HG03575 (cell line): ENCODE results near the gene CALML6.

Experiments
- ATAC-seq: cut with Tn5 transposase; IDR thresholded peaks from one replicate; pipeline ENCODE4 v1.9.1; 2021; ENCODE audit not compliant: unreplicated experiment, insufficient number of reproducible peaks, low FRiP score; ENCODE audit errors: extremely low read depth

Gene CALML6

DNA sequence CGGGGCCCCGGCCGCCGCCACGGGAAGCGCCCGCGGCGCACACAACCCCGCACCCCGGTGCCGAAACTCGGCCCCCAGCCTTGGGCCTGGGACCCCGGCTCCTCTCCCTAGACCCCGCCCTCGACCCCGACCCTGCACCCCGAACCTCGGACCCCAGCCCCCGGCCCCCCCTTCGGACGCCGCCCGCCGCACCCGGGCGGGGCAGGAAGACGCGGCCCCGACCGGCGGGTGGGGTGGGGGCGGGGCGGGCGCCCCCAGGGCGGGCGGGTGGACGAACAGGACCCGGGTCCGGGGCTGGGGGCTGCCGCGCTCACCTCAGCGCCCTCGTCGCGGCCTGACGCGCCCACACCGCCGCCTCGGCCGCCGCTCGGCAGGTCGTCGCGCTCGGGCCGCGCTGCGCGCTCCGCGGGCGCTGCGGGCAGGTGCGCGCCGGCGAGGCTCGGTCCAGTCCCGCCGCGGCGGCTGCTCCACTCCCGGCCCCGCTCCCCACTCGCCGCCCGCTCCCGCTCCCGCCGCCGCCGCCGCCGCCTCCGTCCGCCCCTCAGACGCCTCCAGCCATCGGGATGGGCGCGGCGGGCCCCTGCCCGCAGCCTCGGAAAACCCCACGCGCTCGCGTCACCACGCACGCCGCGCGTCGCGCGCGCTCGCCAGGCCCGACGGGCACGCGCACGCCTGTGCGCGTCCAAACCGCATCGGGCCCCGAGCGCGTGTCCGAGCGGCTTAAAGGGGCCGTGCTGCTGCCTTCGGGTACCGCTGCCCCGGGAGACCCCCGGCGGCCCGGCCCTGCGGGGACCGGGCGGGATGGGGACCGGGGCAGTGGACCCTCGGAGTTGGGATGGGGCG lies 24.3 kb upstream of the CALML6 start, which contains the start of gene GNB1:
Gene GNB1, minus strand, starts transcription at position 582 of the 843 bp plus-strand sequence. CDS start 65,634 bp downstream, outside the sequence.
- ATAC-seq: no peak

DNA sequence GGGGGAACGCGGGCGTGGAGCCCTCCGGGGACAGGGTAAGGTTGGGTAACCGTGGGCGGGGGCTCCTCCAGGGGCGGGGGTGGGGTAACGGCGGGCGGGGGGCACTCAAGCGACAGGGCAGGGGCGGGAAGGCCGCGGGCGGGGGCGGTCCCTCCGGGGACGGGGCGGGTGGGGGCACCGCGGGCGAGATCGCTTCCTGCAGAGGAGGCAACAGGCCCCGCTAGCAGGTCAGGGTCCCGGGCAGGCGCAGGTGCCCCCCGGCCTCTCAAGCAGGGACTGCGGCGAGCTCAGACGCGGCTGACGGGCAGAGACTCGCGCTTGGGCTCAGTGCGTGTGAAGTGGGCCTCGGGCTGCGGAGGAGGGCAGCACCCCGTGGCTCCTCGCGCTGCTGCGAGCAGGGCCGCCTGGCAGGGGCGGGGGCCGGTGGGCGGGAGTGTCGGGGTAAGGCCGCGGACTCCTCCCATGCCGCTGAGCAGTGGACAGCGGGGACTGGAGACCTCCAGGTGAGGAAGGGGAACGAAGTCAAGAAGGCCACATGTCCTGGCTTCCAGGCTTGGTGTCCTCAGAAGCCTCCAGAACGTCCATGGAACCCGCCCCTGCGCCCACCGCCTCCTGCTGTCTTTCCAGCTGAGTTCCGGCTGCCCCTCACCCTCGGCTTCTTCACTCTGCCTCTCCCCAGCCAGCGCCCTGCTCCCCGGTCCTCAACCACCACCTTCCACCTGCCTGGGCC lies 23.5 kb upstream of the CALML6 start:
- no peak for ATAC-seq

DNA sequence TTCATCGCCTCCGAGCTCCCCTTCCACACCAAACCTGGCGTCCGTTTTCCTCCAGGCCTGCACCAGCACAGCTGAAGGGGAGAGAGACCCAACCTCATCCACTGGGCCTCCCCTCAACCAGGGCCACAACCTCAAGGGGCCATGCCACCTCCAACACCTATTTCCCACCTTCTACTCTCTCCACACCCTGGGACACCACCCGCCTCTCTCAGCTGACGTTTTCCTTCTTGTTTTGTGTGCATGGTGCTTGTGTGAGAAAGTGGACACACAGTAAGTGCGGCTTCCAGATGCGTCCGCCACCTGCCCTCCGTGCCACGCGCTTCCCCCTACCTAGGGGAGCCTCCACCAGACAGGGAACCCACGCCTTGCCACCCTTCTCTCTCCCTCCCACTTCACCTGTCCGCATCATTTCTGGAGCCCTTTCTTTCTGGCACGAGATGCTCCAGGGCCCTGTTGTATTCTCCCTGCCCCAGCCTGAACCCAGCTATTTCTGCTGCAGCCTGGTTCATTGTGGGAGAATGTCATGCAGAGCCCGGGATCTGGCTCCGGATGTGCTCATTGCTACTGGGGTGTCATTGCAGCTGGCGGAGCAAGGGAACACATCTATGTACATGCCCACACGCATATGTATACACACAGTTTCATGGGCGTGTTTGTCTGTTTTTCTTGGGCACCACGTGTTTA lies 22.8 kb upstream of the CALML6 start:
- ATAC-seq: no peak

DNA sequence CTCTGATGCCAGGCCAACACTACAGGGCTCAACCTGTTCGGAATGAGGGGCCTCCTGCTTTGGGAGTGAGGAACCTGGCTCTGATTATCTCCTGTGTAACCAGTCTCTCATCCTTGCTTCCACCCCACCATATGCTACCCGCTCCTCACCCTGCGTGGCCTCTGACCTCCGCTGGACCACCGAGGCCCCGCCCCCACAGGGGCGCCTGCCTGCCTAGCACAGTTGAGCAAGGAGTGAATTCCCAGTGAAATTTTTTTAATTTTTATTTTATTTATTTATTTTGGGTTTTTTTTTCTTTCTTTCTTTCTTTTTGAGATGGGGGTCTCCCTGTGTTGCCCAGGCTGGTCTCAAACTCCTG lies 22.3 kb upstream of the CALML6 start:
- ATAC-seq: no peak

DNA sequence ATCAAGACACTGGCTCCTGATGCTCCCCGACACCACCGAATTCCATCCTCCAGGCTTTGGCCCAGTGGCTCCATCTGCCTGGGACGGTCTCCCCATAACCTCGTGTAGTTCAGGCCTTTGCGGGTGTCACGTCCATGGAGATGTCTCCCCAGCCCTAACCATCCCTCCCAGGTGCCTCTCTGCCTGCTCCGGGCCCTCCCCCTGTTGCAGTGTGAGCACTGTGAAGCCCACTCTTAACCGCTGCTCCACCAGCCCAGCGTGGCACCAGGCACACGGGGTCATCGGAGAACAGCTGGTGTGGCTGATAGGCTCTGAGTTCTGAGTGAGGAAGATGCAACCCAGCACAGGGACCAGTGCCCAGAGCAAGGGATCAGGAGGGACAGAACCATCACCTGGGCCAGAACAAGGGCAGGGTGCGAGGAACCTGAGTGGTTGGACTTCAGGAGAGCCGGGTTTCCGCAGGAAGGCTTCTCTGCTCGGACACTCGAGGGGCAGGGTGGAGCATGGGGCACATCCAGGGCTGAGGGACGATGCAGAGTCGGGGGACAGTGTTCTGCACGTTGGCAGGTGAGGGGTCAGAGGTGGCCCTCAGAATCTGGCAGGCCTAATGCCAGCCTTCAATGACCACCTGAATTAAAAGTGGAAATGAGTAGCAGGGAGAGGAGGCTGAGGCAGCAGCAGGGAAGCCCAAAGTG lies 21.6 kb upstream of the CALML6 start:
- no peak for ATAC-seq

DNA sequence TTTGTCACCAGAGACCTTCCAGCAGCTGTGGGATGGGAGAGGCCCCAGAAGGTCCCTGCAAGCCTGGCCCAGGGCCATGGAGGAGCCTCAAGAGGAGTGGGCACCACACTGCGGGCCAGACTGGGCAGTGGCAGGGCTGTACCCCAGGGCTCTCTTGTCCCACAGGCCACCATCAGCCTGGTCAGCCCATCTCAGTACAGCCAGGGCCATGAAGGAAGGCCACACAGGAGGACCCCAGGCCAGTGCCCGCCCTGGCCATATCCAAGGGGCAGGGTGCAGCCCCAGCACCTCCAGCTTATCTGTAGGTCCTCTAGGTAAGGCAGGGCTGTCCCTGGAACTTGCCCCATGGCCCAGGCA lies 21.1 kb upstream of the CALML6 start:
- ATAC-seq: no peak

DNA sequence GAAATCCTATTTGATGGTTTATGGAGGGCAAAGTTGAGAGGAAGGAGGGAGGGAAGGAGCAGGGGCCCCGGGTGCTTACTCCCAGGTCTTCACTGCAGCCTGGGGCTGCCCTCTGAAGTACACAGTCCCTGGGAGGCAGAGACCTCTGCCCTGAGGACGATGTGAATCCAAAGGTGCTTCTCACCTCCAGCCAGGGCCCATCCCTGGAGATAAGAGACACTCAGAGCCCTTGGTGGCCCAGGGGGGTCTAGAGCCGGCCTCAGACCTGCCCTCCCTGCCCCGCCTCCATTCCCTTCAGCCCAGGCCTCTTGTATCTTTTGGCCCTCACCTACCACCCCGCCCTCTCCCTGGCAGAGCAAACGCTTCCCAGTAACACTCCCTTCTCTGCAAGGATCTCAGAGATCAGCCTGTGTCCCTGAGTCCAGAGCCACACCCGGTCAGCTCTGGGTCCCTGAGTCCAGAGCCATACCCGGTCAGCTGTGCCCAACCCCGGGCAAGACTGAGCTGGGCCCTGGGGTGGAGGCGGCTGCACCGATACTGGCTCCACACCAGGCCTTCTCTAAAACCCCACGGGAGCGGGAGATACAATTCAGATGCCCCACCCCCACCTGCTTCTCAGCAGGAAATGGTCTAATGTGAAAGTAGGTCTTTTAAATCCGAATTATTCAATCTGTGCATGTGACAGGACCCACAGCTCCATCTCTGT lies 20.6 kb upstream of the CALML6 start:
- ATAC-seq: no peak

DNA sequence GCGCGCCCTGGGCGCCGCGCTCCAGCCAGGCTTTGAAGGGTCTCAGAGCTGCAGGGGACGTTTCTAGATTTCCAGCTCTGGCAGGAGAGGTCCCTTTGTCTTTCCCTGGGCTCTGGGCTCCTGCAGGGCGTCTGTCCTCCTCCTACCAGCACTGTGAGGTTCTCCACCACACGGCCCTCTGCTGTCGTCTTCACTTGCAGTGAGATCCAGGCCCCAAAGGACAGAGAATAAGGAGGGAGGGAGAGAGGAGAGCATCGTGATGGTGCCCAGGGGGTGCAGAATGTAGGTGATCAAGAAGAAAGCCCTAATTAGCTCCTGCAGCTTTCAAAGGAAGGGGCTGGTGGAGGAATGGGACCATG lies 20.0 kb upstream of the CALML6 start:
- ATAC-seq: no peak

DNA sequence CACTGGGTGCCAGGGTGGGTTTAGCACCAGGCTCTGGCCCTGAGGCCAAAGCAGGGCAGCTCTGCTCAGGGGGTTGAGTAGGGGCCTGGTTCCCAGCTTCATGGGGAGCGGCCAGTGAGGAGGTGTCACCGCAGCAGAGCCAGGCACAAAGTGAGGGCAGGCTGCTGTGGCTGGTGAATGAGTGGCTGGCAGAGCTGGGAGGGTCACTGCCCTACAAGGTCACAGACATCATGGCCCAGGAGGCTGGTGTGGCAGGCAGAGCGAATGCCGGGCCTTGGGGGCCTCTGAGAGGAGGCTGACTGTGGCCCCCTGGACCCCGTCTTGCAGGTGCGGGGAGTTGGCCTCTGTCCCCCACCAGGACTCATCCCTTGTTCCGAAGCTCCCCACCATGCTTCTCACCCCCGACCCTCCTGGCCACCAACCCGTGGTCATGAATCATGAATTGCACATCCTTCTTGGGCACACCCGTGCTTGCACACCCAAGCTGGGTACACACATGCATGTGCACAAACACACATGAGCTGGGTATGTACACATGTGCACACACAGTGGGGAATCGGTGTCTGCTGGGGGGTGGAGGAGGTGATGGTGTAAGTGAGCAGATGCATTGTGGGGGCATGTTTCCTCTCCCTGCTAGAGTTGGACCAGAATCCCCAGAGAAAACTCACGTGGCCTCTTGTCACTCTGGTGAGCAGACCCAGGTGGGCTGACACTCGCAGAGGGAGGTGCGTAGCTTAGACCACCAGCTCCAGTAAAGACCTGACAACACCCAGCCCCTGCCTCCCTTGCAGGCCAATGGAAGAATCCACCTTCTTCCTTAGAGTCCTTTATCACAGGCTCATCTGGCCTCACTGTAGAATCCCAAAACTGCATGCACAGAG lies 19.4 kb upstream of the CALML6 start:
- no peak for ATAC-seq

DNA sequence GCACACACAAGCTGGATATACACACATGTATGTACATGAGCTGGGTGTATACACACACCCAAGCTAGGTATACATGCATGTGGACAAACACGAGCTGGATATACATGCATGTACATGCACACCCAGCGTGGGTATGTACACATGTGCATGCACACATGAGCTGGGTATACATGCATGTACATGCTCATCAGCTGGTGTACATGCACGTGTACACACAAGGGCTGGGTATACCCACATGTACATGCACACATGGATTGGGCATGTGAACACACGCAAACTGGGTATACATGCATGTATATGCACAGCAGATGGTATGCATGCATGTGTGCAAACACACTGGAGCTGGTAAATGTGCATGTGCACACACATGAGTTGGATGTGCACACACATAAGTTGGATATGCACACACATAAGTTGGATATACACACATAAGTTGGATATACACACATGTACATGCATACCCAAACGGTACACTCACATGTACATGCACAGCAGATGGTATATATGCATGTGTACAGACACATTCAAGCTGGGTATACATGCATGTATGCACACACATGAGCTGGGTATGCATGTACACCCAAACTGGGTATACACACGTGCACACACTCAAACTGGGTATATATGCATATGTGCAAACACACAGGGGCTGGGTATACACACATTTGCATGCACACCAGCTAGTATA lies 16.7 kb upstream of the CALML6 start:
- no peak for ATAC-seq

DNA sequence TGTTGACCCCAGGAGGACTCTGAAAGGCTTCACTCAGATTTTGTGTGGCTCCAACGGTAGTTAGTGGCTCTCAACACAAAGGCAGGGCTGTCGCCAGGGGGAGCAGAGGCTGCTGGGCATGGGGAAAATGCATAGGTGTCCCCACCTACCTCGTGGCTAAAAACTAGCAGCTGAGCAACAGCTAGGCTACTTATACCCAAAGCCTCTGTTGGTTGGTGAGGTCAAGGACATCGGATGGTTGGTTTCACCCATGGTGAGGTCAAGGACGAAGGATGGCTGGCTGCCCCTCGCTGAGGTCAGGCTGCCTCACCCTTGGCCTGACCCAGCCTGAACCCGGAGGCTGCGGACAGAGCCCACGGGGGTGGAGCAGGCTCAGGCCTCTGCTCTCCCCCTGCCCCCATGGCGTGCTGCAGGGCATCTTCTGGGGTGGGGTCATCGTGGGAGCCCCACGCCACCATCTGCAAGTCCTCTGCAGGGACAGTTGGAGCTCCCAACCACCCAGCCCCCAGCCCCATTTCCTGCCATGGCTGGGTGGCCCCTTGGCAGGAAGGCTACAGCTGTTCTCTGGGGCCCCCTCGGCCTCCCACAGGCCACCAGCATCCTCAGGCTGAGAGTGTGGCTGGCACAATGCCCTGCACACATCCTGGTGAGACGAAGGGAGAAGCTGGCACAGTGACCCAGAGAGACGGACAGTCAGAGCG lies 15.6 kb upstream of the CALML6 start:
- ATAC-seq: no peak

DNA sequence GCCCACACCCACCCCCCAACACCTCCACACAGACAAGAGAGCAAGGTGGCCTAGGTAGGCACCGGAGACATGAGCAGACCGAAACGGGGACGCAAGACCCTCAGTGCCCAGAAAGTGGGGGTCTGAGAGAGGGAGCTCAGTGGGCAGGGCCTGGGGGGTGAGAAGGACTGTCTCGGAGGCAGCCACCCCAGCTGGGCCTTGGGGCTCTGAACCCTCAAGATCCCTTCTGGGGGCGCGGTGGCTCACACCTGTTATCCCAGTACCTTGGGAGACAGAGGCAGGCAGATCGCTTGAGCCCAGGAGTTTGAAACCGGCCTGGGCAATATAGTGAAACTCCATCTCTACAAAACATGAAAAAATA lies 15.1 kb upstream of the CALML6 start:
- ATAC-seq: no peak

DNA sequence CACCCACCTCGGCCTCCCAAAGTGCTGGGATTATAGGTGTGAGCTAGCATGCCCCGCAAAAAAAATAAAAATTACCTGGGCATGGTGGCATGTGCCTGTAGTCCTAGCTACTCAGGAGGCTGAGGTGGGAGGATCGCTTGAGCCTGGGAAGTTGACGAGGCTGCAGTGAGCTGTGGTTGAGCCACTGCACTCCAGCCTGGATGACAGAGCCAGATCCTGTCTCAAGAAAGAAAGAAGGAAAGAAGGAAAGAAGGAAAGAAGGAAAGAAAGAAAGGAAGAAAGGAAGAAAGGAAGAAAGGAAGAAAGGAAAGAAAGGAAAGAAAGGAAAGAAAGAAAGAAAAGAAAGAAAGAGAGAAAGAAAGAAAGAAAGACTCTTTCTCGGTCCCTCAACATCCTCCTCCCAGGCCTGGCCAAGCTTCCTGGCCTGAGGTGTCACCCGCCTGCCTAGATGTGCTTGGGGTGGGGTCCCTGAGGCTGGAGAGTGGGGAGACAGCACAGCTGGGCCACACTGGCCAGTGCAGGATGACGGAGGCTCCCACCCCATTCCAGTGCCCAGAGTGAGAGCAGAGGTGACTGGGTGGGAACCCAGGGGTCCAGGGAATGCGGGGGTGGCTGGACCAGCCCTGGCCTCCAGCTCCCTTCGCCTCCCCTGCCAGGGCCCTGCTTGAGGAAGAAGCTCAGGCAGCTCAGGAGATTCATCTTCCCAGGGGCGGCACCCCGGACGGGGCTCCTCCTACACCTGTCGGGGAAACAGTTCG lies 14.0 kb upstream of the CALML6 start:
- no peak for ATAC-seq

DNA sequence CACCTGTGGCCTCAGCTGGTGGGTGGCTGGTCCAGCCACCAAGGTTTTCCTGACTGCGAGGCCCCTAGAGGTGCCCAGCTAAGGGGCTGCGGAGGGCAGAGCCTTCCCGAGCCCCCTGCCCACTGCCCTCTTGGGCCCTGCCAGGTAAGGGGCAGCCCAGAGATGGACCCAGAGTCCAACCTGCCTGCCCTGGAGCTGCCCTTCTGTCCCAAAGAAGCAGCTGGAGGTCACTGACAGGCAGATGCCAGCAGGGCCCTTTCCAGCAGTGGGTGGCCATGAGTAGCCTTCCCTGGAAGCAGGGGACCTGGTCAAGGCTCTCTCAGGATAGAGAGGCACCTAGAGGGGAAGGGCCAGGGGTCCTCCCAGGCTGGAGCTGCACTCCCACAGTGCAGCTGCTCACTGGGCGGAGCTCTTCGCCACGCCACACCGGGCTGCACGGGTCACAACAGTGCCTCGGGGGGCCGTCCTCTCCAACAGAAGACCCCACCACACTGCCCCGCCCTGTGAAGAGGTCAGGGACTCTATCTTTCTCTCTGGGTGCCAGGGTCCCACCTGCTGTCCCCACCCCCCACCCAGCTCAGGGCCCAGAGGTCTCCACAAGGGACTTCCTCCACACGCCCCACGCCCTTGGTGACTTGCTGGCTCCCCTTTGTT lies 13.3 kb upstream of the CALML6 start:
- no peak for ATAC-seq

DNA sequence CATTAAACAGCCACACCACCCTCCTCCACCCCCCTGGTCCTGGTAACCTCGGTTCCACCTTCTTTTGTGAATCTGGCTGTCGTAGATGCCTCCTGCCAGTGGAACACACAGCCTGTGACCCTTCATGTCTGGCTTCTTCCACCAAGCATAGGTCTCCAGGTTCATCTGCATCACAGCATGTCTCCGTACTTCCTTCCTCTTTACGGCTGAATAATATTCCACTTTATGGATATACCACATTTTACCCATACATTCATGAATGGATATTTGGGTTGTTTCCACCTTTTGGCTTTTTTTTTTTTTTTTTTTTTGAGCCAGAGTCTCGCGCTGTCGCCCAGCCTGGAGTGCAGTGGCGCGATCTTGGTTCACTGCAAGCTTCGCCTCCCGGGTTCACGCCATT lies 11.8 kb upstream of the CALML6 start:
- ATAC-seq: no peak
